ENCODE results near the gene HMX3.

HMX3 gene

GRCh38 chr10:123134343-123134914 is 1.3 kb upstream of the HMX3 start:
- DNase-seq (ENCODE audit: low read depth) = no peak

- no peak for DNase-seq (ENCODE audit: low read depth)
These were observed 805 bp upstream of the HMX3 start for GRCh38 chr10:123134915-123135414.

GRCh38 chr10:123136221-123136805 is 543 bp downstream of the HMX3 start:
- no peak for DNase-seq (ENCODE audit: low read depth)

GRCh38 chr10:123136806-123137642 is 1.3 kb downstream of the HMX3 start:
- DNase-seq (ENCODE audit: low read depth) = no peak

- DNase-seq (ENCODE audit: low read depth) = no peak
These were observed 3.4 kb downstream of the HMX3 start for GRCh38 chr10:123139165-123139520.

GRCh38 chr10:123139521-123140163 is 3.9 kb downstream of the HMX3 start:
- DNase-seq (ENCODE audit: low read depth) = no peak

GRCh38 chr10:123140164-123140982 is 4.6 kb downstream of the HMX3 start:
- DNase-seq (ENCODE audit: low read depth) = no peak

- DNase-seq (ENCODE audit: low read depth) = no peak
These were observed 5.2 kb downstream of the HMX3 start for GRCh38 chr10:123140983-123141390.

GRCh38 chr10:123141791-123142700 is 6.3 kb downstream of the HMX3 start:
- no peak for DNase-seq (ENCODE audit: low read depth)

GRCh38 chr10:123142701-123143161 is 7.0 kb downstream of the HMX3 start:
- no peak for DNase-seq (ENCODE audit: low read depth)

- no peak for DNase-seq (ENCODE audit: low read depth)
These were observed 7.5 kb downstream of the HMX3 start for GRCh38 chr10:123143162-123143824.

- no peak for DNase-seq (ENCODE audit: low read depth)
These were observed 8.0 kb downstream of the HMX3 start for GRCh38 chr10:123143825-123144168.

- no peak for DNase-seq (ENCODE audit: low read depth)
These were observed 9.1 kb downstream of the HMX3 start for GRCh38 chr10:123144697-123145541.

GRCh38 chr10:123145542-123146012 is 9.8 kb downstream of the HMX3 start:
- DNase-seq (ENCODE audit: low read depth) = no peak

- no peak for DNase-seq (ENCODE audit: low read depth)
These were observed 10.5 kb downstream of the HMX3 start for GRCh38 chr10:123146013-123146893.

GRCh38 chr10:123146894-123147634 is 11.3 kb downstream of the HMX3 start:
- no peak for DNase-seq (ENCODE audit: low read depth)
